Mammary epithelial cell (primary cell): ENCODE measurements around the gene MEGF8.

ENCODE experiments used
- CTCF ChIP-seq, 2 donors: IDR thresholded peaks in 1 of 2; conservative IDR thresholded peaks in 1 of 2; 2 replicates each; pipeline ENCODE4 v1.5.1; 2011 to 2012; ENCODE audit warnings: inconsistent platforms in 2 of 2, low read length in 2 of 2, mild to moderate bottlenecking in 2 of 2, control low read depth in 1 of 2, low read depth in 1 of 2; ENCODE audit not compliant: insufficient read depth in 1 of 2; ENCODE audit errors: extremely low read depth in 1 of 2
- EZH2 ChIP-seq: IDR thresholded peaks from 2 replicates; pipeline ENCODE4 v1.6.1; 2012; ENCODE audit warnings: low read length, inconsistent platforms, borderline replicate concordance

GRCh38 chr19:42367929-42368328 is 42.5 kb downstream of the MEGF8 start:
- TF ChIP-seq CTCF (conservative IDR thresholded peaks at IDR 0.05 in 1 of 2, IDR thresholded peaks at IDR 0.05 in 1 of 2; ENCODE audit: extremely low read depth in 1 of 2, insufficient read depth in 1 of 2, low read depth in 1 of 2, low read length in 2 of 2) = no peak
- no peak for TF ChIP-seq EZH2
